SU-DHL-6 (cell line): ENCODE data around the gene HOXC13.

Experiments used
- H2AFZ ChIP-seq: fragments of 200-600 bp; sonication (generic); 2 replicates; pipeline ENCODE4 v1.6.1; 2014; ENCODE audit warnings: low read depth, mild to moderate bottlenecking, moderate library complexity, mixed read lengths, antibody characterized with exemption, low read length; ENCODE audit not compliant: severe bottlenecking
- H3F3A ChIP-seq: fragments of 200-600 bp; shearing (Covaris generic); 2 replicates; pipeline ENCODE4 v1.6.0; 2016; ENCODE audit warnings: antibody characterized with exemption, mild to moderate bottlenecking; ENCODE audit not compliant: insufficient read depth
- H3K27ac ChIP-seq: fragments of 200-600 bp; sonication (generic); 2 replicates; pipeline ENCODE4 v1.5.1; 2016; ENCODE audit warnings: low read depth, mild to moderate bottlenecking, low read length, moderate library complexity, mixed read lengths
- H3K27me3 ChIP-seq: fragments of 200-600 bp; sonication (generic), shearing (Covaris generic); 2 replicates; pipeline ENCODE4 v1.6.0; 2014; ENCODE audit warnings: mild to moderate bottlenecking, low read length
- H3K36me3 ChIP-seq: fragments of 200-600 bp; sonication (generic); 2 replicates; pipeline ENCODE4 v1.6.1; 2014; ENCODE audit warnings: mild to moderate bottlenecking, low read length, mixed read lengths
- H3K4me2 ChIP-seq: fragments of 300-600, 200-600 bp; shearing (Covaris generic), sonication (generic); 2 replicates; pipeline ENCODE4 v1.6.0; 2014; ENCODE audit warnings: low read length, low read depth, mild to moderate bottlenecking; ENCODE audit not compliant: poor library complexity, severe bottlenecking
- H3K4me3 ChIP-seq: fragments of 200-600 bp; sonication (generic); 2 replicates; pipeline ENCODE4 v1.5.1; 2014; ENCODE audit warnings: antibody characterized with exemption, low read length, mild to moderate bottlenecking, mixed read lengths; ENCODE audit not compliant: insufficient read depth, poor library complexity, severe bottlenecking
- H3K79me2 ChIP-seq: fragments of 200-600 bp; sonication (generic); 2 replicates; pipeline ENCODE4 v1.6.1; 2014; ENCODE audit warnings: mild to moderate bottlenecking, low read length, moderate library complexity; ENCODE audit not compliant: insufficient read depth
- H3K9ac ChIP-seq: fragments of 200-600 bp; sonication (generic); 2 replicates; pipeline ENCODE4 v1.7.0; 2014; ENCODE audit warnings: mild to moderate bottlenecking, low read length
- H3K9me2 ChIP-seq: fragments of 200-600 bp; sonication (generic); replicated peaks from 2 replicates; pipeline ENCODE4 v1.6.1; 2014; ENCODE audit warnings: low read length; ENCODE audit not compliant: insufficient read depth
- H3K9me3 ChIP-seq: fragments of 200-600 bp; sonication (generic); 2 replicates; pipeline ENCODE4 v1.6.1; 2014; ENCODE audit warnings: low read length, mixed read lengths; ENCODE audit not compliant: insufficient read depth
- H4K20me1 ChIP-seq: fragments of 200-600 bp; sonication (generic); 2 replicates; pipeline ENCODE4 v1.6.1; 2014; ENCODE audit warnings: low read depth, mild to moderate bottlenecking, antibody characterized with exemption, low read length, moderate library complexity, mixed read lengths
- EZH2phosphoT487 ChIP-seq: fragments of 200-600 bp; sonication (generic), shearing (Covaris generic); conservative IDR thresholded peaks from 2 replicates; pipeline ENCODE4 v1.6.1; 2018; ENCODE audit warnings: mild to moderate bottlenecking, antibody characterized with exemption, low read length, moderate library complexity, mixed read lengths
- TF ChIP-seq, protein P1 (sequence below): fragments of 200-600 bp; sonication (generic); IDR thresholded peaks from one replicate; pipeline ENCODE4 v1.5.1; 2017; ENCODE audit warnings: antibody characterized with exemption, mild to moderate bottlenecking, low read length, moderate library complexity; ENCODE audit not compliant: insufficient read depth, poor library complexity, severe bottlenecking

The HOXC13 gene

DNA sequence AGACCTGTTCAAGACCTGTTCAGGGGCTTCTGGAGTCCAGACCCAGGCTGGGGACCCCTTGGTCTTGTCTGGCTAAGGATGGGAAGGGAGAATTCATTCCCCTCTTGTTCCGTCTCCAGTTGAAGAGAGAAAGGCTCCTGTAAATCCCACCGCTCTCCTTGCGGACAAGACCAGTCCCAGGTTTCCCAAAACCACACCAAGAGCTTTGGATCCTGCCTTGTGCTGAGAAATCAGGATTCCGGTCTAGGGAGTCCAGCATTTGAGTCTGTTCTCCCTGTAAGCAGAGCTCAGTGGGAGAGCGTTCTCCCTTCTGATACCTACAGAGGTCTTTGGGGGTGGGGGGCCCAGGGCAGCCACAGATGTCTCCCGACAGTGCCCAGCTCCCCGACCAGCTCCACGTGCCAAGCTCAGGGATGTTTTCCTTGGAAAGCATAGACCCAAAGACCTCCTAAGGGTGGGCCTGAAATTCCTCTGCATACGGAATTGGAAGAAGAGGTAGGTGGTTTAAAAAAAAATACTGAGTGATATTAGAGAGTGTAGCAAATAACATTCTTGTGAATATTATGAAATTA is 1.9 kb downstream of the HOXC13 start:
- no peak overlapping the region for H2AFZ ChIP-seq
- H3K4me2 ChIP-seq = no peak overlapping the region
- no peaks in the 10 kb centered on the region for H3K27me3 ChIP-seq

DNA sequence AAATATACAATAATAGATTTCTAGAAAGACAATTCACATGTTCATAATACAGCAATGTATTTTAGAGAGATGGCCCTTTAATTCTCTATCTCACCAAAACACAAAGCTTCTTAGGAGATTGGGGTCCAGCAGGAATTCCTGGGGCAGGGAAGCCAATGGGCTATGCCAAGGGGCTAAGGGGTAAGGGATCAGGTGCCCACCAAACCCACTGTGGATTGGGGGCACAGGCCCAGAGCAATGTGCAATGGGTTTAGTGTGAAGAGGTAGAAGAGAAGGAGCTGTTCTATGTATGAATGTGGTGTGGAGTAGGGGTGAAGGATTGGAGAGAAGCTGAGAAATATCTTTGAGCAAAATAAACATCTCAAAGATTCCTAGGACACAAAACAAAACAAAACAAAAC is 2.6 kb downstream of the HOXC13 start:
- no peaks in the 10 kb centered on the region for H3K79me2 ChIP-seq
- H3K9ac ChIP-seq = no peak overlapping the region
- TF ChIP-seq EZH2phosphoT487 = no peak
- TF ChIP-seq, protein P1, sequence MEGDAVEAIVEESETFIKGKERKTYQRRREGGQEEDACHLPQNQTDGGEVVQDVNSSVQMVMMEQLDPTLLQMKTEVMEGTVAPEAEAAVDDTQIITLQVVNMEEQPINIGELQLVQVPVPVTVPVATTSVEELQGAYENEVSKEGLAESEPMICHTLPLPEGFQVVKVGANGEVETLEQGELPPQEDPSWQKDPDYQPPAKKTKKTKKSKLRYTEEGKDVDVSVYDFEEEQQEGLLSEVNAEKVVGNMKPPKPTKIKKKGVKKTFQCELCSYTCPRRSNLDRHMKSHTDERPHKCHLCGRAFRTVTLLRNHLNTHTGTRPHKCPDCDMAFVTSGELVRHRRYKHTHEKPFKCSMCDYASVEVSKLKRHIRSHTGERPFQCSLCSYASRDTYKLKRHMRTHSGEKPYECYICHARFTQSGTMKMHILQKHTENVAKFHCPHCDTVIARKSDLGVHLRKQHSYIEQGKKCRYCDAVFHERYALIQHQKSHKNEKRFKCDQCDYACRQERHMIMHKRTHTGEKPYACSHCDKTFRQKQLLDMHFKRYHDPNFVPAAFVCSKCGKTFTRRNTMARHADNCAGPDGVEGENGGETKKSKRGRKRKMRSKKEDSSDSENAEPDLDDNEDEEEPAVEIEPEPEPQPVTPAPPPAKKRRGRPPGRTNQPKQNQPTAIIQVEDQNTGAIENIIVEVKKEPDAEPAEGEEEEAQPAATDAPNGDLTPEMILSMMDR = no peak
- H3K9me2 ChIP-seq = no peaks in the 10 kb centered on the region
- H4K20me1 ChIP-seq = no peaks in the 10 kb centered on the region
- no peak overlapping the region for H3K4me2 ChIP-seq
- H3K27ac ChIP-seq = no peak overlapping the region
- H3K9me3 ChIP-seq = no peaks in the 10 kb centered on the region
- no peaks in the 10 kb centered on the region for H3K27me3 ChIP-seq
- no peak overlapping the region for H2AFZ ChIP-seq
- no peaks in the 10 kb centered on the region for H3F3A ChIP-seq
- no peaks in the 10 kb centered on the region for H3K36me3 ChIP-seq
- no peak overlapping the region for H3K4me3 ChIP-seq

More for the DNA sequence above, 1.9 kb downstream of the HOXC13 start:
- Histone ChIP-seq H3K4me3 (no peak overlapping the region), H3K27ac (no peak overlapping the region), H3K9me2 (no peaks in the 10 kb centered on the region), H3F3A (no peaks in the 10 kb centered on the region), H4K20me1 (no peaks in the 10 kb centered on the region), H3K9me3 (no peaks in the 10 kb centered on the region), H3K9ac (no peak overlapping the region), H3K79me2 (no peaks in the 10 kb centered on the region), H3K36me3 (no peaks in the 10 kb centered on the region)
- TF ChIP-seq EZH2phosphoT487 = no peak
- TF ChIP-seq, protein P1 = no peak

- no peaks in the 10 kb centered on the region for H3K9me2 ChIP-seq
- H3K9ac ChIP-seq = no peak overlapping the region
- H3K27ac ChIP-seq = no peak overlapping the region
- H2AFZ ChIP-seq = no peak overlapping the region
- H3K27me3 ChIP-seq = no peaks in the 10 kb centered on the region
- no peaks in the 10 kb centered on the region for H3K36me3 ChIP-seq
- H3K9me3 ChIP-seq = no peaks in the 10 kb centered on the region
- no peak overlapping the region for H3K4me2 ChIP-seq
- H4K20me1 ChIP-seq = no peaks in the 10 kb centered on the region
- no peaks in the 10 kb centered on the region for H3F3A ChIP-seq
- H3K4me3 ChIP-seq = no peak overlapping the region
- no peaks in the 10 kb centered on the region for H3K79me2 ChIP-seq
- TF ChIP-seq EZH2phosphoT487 = no peak
- TF ChIP-seq, protein P1 = no peak
Measured at GRCh38 chr12:53941750-53942149, 3.1 kb downstream of the HOXC13 start.
